Raji (cell line): Measurements from ENCODE around the gene ZNF143.

Experiments used
- POLR2A ChIP-seq: IDR thresholded peaks from 2 replicates; pipeline ENCODE4 v1.6.1; 2011; ENCODE audit warnings: low read depth, low read length, control low read depth; ENCODE audit not compliant: insufficient read depth

The ZNF143 gene

DNA sequence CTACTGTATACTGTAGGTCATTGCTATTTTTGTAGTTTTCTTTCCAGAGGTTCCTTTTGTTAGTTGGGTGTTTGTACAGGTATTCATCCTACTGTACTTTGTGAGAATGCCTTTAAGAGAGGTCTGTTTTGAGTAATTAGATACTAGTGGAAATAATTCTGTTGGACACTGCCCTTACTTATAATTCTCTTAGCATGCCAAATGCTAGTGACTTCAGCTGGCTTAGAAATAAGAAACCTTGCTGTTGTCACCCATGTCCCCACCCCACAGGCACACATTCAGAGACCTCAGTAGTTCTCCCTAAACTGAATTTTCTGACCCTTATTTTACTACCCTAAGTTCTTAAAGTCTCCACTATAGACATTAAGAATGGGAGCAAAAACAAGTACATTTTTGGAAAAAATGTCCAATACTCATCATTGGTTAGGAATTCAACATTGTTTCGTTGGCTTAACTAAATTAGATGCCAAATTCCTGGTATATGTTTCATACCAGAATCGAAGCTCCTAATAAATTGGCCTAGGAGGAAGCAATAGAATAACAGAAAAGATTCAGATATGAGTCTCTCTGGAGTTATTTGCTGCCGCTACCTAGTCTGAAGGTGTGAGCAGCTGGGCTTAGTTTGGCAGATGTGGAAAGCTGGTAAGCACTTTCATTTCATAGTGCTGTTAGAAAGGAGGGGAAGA is 28.4 kb downstream of the ZNF143 start:
- no peak for TF ChIP-seq POLR2A

DNA sequence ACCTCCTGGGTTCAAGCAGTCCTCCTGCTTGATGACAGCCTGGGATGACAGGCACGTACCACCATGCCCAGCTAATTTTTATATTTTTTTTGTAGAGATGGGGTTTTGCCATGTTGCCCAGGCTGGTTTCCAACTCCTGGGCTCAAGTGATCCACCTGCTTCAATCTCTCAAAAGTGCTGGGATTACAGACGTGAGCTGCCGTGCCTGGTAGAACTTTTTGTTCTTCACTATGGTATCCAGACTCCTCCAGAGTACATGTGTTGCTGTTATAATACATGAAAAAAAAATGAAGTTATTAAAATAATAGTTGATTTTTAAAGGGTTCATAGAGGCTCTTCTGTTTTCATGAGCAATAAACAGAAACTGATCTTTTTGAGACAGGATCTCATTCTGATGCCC is 29.6 kb downstream of the ZNF143 start:
- no peak for TF ChIP-seq POLR2A

DNA sequence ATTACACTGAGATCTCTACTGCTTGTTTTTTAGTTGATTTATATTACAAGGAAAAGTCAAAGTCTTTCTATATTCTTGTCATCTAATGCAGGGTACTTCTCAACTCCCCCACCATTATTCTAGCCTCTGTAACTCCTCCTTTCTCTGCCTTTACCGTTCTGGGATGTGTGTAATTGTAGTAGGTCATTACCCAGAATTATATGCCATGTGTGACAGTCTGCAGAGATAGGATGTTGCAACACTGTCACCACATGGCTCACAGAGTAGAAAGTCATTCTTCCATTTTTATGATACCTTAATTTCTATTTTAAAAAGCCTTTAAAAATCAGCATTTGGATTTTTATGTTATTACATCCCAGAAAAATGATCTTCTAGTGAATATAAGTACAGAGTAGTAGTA is 32.7 kb downstream of the ZNF143 start:
- TF ChIP-seq POLR2A = no peak

DNA sequence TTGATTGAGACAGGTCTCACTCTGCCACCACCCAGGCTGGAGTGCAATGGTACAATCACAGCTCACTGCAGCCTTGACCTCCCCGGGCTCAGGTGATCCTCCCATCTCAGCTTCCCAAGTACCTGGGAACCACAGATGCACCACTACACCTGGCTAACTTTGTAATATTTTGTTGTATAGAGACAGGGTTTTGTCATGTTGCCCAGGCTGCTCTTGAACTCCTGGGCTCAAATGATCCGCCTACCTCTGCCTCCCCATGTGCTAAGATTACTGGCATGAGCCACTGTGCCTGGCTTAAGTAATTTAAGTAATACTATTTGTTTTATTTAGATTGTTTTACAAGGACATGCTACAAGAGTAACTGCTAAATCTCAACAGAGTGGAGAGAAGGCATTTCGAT is 33.5 kb downstream of the ZNF143 start:
- TF ChIP-seq POLR2A = no peak

DNA sequence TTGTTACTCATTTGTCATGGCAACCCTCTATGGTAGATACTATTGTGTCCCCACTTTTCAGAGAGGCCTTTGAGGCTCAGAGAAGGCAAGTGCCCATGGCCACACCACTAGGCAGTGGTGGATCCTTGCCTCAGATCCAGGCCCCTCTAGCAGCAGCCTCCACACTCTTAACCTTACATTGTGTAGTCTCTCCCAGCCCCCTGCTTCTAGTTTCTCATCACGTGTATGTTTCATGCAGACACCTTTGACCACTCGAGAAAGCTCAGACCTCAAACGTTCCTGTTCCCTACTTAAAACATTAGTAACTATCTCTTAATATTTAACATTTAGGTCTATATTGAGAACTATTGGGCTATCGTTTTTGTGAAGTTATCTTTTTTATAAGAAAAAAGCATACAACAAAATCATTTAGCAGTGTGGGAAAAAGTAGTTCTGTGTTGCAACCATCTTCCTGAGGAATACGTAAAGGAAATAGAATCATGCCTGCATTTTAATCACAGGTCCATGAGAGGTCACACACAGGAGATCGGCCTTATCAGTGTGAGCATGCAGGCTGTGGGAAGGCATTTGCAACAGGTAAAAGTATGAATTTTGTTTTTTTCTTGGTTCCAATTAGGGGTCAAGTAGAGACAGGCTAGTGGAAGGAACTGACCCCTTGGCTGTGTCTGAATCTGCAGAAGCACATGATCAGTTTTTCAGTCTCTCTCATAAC is 35.1 kb downstream of the ZNF143 start:
- TF ChIP-seq POLR2A = no peak

DNA sequence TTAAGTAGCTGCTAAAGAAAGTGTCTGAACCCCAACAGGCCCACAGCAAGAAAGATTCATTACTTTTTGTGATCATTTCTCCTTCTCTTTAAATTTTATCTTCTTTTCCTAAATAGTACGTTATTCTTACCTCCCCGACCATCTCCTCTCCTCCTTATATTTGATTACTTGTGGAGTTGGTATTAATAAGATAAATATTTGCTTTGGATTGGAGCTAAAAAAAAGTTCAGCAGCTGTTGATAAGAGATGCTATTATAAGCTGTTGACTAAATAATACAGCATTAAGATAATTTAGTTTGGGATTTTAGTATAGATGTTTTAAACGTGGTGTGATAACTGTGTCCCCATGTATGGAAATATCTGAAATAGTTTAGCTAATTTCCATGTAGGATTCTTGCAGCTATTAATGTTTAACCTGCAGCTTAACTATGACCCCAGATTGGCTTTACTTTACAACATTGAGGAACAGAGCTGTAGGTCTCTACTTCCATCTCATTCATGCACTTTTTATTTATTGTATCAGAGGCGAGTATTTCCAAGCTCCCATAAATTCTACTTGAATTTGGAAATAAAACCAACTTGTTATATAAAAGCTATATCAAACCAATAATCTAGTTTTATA is 37.8 kb downstream of the ZNF143 start:
- no peak for TF ChIP-seq POLR2A

DNA sequence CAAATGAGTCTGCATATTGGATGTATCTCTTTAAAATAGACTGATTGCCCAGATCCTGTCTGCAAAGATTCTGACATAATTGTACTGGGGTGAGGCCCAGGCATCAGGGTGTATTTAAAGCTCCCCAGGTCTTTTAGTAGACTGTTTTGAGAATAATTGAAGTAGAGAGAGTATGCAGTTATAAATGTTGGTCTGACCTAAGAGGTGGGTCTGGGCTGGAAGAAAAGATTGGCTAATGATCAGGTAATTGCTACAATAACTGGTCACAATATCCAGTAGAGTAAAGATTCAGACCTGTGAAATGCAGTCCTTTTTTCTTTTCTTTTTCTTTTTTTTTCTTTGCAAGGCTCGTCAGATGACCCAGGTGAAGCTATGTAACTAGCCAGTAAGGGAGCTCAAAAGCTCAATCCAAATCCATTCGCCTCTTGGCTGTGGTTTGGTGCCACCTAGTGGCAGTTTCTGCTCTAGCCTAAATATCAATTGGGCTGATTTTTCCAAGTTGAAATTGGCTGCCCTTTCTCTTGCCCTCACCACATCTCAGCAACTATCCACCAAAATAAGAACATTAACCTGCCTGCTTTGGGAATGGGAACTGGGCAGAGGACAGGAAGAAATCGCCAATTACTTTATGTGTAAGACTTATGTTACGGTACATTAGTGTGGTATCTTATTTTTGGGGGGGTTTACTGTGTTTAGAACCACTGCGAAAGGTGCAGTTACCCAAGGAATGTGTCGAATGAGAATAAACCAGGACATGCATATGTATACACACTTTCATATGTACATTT is 45.9 kb downstream of the ZNF143 start:
- no peak for TF ChIP-seq POLR2A

DNA sequence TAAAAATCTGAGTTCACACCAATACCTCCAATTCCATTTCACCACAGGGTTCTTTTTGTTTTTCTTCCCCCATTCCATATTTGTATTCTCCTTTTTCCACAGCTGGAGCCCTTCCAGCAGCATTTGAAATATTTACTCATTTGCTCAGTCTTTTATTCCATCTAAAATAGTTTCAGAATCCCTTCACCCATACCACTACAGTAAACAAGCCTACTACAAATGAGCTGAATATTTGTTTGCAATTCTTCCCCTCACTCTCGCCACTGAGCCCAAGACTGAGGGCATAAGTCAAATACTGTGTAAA is 46.4 kb downstream of the ZNF143 start:
- no peak for TF ChIP-seq POLR2A

DNA sequence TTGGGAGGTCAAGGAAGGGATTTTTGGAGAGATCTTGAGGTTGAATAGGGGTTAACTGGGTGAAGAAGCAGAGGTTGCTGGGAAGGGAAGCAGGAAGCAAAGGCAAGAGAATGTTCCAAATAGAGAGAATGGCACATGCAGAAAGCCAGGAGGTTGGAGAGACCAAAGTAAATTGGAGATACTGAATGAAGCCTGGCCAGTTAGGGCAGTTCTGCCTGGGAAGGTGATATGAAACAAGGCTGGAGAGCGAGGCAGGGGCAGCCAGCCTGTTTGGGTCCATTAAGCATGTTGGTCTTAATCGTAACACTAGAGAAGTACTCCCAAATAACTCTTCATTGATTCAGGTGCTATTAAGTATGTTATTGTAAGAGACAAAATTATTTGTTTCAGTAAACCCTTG is 48.2 kb downstream of the ZNF143 start:
- no peak for TF ChIP-seq POLR2A

DNA sequence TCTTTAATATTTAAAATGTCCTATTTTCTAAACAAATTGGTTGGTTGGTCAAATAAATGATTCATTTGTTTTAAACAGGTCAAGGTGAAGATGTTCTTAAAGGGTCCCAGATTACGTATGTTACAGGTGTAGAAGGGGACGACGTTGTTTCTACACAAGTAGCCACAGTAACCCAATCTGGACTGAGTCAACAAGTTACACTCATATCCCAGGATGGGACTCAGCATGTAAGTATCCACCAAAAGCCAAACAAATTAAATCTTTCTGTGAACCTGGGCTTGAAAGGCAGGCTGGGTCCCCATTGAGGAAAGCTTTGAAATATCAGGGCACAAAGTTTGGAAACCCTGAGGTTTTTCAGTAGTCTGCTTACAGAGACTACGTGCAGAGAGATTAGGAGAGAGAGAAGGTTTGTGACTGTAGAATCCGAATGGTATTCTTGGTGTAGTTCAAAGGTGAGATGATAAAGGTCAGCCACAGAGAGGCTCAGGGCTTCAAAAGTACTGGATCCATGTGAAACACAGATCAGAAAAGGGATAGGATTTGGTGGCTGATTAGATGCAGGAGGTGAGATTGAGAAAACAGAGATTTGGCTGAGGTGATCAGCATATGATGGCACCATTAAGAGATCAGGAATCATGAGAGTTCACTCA is 51.7 kb downstream of the ZNF143 start:
- TF ChIP-seq POLR2A = no peak

DNA sequence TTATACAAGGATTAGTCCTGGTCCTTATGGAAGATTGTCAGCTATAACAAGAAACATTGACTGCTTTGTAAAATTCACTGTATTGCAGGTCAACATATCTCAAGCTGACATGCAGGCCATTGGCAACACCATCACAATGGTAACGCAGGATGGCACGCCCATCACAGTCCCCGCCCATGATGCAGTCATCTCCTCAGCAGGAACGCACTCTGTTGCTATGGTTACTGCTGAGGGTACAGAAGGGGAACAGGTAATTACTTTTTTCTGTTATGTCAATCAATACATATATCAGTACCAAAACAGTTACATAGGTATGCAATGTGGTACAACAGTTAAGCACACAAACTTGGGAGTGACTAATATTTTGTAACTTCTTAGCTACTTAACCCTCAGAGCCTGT is 55.3 kb downstream of the ZNF143 start:
- TF ChIP-seq POLR2A = no peak

DNA sequence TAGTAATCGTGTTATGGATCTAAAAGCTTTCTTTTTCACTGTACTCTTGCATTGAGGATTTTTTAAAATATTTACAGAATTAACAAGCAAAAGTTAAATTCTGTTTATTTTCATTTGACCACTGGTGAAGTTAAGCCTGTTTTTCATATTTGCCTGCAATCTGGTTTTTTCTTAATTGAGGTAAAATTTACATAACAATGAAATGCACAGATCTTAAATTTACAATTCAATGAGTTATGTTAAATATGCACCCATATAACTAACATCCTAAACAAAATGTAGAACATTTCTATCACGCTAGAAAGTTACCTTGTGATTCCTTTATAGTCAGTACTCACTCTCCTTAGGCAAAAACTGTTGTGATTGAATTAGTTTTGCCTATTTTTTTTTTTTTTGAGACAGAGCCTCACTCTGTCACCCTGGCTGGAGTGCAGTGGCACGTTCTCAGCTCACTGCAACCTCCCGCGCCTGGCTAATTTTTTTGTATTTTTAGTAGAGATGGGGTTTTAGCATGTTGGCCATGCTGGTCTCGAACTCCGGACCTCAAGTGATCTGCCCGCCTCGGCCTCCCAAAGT is 58.1 kb downstream of the ZNF143 start:
- TF ChIP-seq POLR2A = no peak

DNA sequence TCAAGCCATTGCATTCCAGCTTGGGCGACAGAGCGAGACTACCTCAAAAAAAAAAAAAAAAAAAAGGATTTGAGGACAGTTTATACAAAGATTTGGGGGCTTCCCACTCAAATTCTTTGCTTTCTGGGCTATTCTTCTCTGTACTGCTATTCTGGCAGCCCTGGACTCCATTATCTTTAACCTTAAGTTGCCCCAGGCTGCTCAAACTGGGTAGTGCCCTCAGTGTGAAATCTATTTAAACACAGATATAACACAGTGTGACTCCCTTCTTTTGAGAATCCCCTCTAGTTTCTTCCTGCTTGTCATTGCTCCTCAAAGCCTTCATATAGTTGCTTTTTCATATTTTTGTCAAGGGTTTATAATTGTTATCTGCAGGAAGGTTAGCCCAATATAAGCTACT is 63.2 kb downstream of the ZNF143 start:
- TF ChIP-seq POLR2A = no peak

DNA sequence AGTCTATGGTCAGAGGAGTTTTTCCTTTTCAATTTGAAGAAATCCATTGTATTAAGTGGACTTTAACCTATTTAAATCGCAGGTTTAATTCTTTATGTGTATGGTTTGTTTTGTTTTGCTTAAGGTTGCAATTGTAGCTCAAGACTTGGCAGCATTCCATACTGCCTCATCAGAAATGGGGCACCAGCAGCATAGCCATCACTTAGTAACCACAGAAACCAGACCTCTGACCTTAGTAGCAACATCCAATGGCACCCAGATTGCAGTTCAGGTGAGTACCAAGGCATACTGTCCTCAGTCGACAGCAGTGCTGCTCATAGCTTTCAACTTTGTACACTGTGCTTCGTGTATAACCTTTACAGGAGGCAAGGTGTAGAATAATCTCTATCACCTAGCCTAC is 64.3 kb downstream of the ZNF143 start:
- TF ChIP-seq POLR2A = no peak
